Measurements from ENCODE around the gene DIP2B. TPM values are rescaled to one million over a fixed set of nuclear protein-coding genes. Genes with fewer than 3 reads are reported as not detected.

The DIP2B gene
- total and polyA plus RNA-seq, 2 experiments from 2014 or later, result 5.6 to 17.9 TPM

- DNase-seq, result peak; percentile 91
- H3K27ac ChIP-seq, result peak overlapping the region; percentile 87
- H3K9ac ChIP-seq, result peak overlapping the region; percentile 66
- 61% methylated on average over 7 to 8 of the region's 8 CpGs for WGBS, 2 experiments (ENCODE audit: low coverage in 1 of 2, low lambda C conversion rate in 2 of 2, missing lambda C conversion rate in 2 of 2)
- in situ Hi-C loops (cut with MboI), result no loop called here
- peak overlapping the region; percentile 46 for H3K4me3 ChIP-seq
- TF ChIP-seq EZH2phosphoT487 (IDR thresholded peaks at IDR 0.05; ENCODE audit: insufficient read depth, low read depth), result no peak
- no peak for TF ChIP-seq EZH2 (IDR thresholded peaks at IDR 0.05; ENCODE audit: insufficient read depth, poor library complexity, severe bottlenecking)
- H3K9me3 ChIP-seq (ENCODE audit: low read depth), result no peaks in the 10 kb centered on the region
- peaks cover 20% of the 10 kb centered on the region for H3F3A ChIP-seq (ENCODE audit: insufficient read depth)
- H2AFZ ChIP-seq, result peak overlapping the region; percentile 7; the same call in 1 of the 2 replicates
- peak overlapping the region; percentile 59 for H3K4me2 ChIP-seq (ENCODE audit: unreplicated experiment)
- no peaks in the 10 kb centered on the region for H3K9me2 ChIP-seq (ENCODE audit: insufficient read depth)
- no peaks in the 10 kb centered on the region for H4K20me1 ChIP-seq (ENCODE audit: insufficient read depth)
- H3K79me2 ChIP-seq (ENCODE audit: insufficient read depth), result peaks cover 88% of the 10 kb centered on the region
- H3K4me1 ChIP-seq (ENCODE audit: insufficient read depth), result peaks cover 13% of the 10 kb centered on the region
- H3K36me3 ChIP-seq (ENCODE audit: low read depth), result no peaks in the 10 kb centered on the region
- H3K27me3 ChIP-seq (replicated peaks; ENCODE audit: insufficient read depth), result no peaks in the 10 kb centered on the region
Observed at GRCh38 chr12:50589650-50590435, 85.1 kb downstream of the DIP2B start.

GRCh38 chr12:50590869-50591268, 86.1 kb downstream of the DIP2B start:
- Histone ChIP-seq H3K9ac (no peak overlapping the region), H3K9me3 (ENCODE audit: low read depth) (no peaks in the 10 kb centered on the region), H3K4me3 (no peak overlapping the region), H3K36me3 (ENCODE audit: low read depth) (no peaks in the 10 kb centered on the region), H4K20me1 (ENCODE audit: insufficient read depth) (no peaks in the 10 kb centered on the region), H3K79me2 (ENCODE audit: insufficient read depth) (peaks cover 88% of the 10 kb centered on the region), H3K27me3 (replicated peaks; ENCODE audit: insufficient read depth) (no peaks in the 10 kb centered on the region), H3K4me1 (ENCODE audit: insufficient read depth) (peaks cover 13% of the 10 kb centered on the region), H3K27ac (peak overlapping the region; percentile 87), H3K4me2 (ENCODE audit: unreplicated experiment) (no peak overlapping the region), H3F3A (ENCODE audit: insufficient read depth) (peaks cover 20% of the 10 kb centered on the region), H2AFZ (no peak overlapping the region), H3K9me2 (ENCODE audit: insufficient read depth) (no peaks in the 10 kb centered on the region)
- in situ Hi-C loops (cut with MboI), result no loop called here
- no peak for TF ChIP-seq EZH2phosphoT487 (IDR thresholded peaks at IDR 0.05; ENCODE audit: insufficient read depth, low read depth)
- TF ChIP-seq EZH2 (IDR thresholded peaks at IDR 0.05; ENCODE audit: insufficient read depth, poor library complexity, severe bottlenecking), result no peak
- DNase-seq, result no peak

GRCh38 chr12:50595667-50596066, 90.9 kb downstream of the DIP2B start:
- peaks cover 71% of the 10 kb centered on the region for H3K79me2 ChIP-seq (ENCODE audit: insufficient read depth)

GRCh38 chr12:50597200-50598195, 92.7 kb downstream of the DIP2B start:
- 34 to 35% methylated on average over 9 of the region's 9 CpGs for WGBS, 2 experiments (ENCODE audit: low coverage in 1 of 2, low lambda C conversion rate in 2 of 2, missing lambda C conversion rate in 2 of 2)
- Histone ChIP-seq H3K79me2 (ENCODE audit: insufficient read depth) (peaks cover 71% of the 10 kb centered on the region), H3K9ac (peak overlapping the region; percentile 60), H3K4me3 (peak overlapping the region; percentile 59), H3F3A (ENCODE audit: insufficient read depth) (peaks cover 25% of the 10 kb centered on the region), H3K36me3 (ENCODE audit: low read depth) (no peaks in the 10 kb centered on the region), H4K20me1 (ENCODE audit: insufficient read depth) (no peaks in the 10 kb centered on the region), H3K27ac (peak overlapping the region; percentile 84), H2AFZ (peak overlapping the region; percentile 32; the same call in 1 of the 2 replicates), H3K27me3 (replicated peaks; ENCODE audit: insufficient read depth) (no peaks in the 10 kb centered on the region), H3K9me2 (ENCODE audit: insufficient read depth) (no peaks in the 10 kb centered on the region), H3K4me2 (ENCODE audit: unreplicated experiment) (peak overlapping the region; percentile 79), H3K9me3 (ENCODE audit: low read depth) (no peaks in the 10 kb centered on the region), H3K4me1 (ENCODE audit: insufficient read depth) (peaks cover 25% of the 10 kb centered on the region)
- in situ Hi-C loops (cut with MboI), result no loop called here
- DNase-seq, result peak; percentile 95
- TF ChIP-seq EZH2 (IDR thresholded peaks at IDR 0.05; ENCODE audit: insufficient read depth, poor library complexity, severe bottlenecking) (no peak), EZH2phosphoT487 (IDR thresholded peaks at IDR 0.05; ENCODE audit: insufficient read depth, low read depth) (no peak)

More at GRCh38 chr12:50595667-50596066, 90.9 kb downstream of the DIP2B start:
- no peaks in the 10 kb centered on the region for H3K9me3 ChIP-seq (ENCODE audit: low read depth)
- no peaks in the 10 kb centered on the region for H3K36me3 ChIP-seq (ENCODE audit: low read depth)
- no peak overlapping the region for H3K4me2 ChIP-seq (ENCODE audit: unreplicated experiment)
- no peak overlapping the region for H3K27ac ChIP-seq
- peaks cover 25% of the 10 kb centered on the region for H3K4me1 ChIP-seq (ENCODE audit: insufficient read depth)
- H3F3A ChIP-seq (ENCODE audit: insufficient read depth), result peaks cover 32% of the 10 kb centered on the region
- H3K9me2 ChIP-seq (ENCODE audit: insufficient read depth), result no peaks in the 10 kb centered on the region
- TF ChIP-seq EZH2phosphoT487 (IDR thresholded peaks at IDR 0.05; ENCODE audit: insufficient read depth, low read depth) (no peak), EZH2 (IDR thresholded peaks at IDR 0.05; ENCODE audit: insufficient read depth, poor library complexity, severe bottlenecking) (no peak)
- H3K9ac ChIP-seq, result no peak overlapping the region
- in situ Hi-C loops (cut with MboI), result no loop called here
- no peak for DNase-seq
- H4K20me1 ChIP-seq (ENCODE audit: insufficient read depth), result no peaks in the 10 kb centered on the region
- no peaks in the 10 kb centered on the region for H3K27me3 ChIP-seq (replicated peaks; ENCODE audit: insufficient read depth)
- H3K4me3 ChIP-seq, result no peak overlapping the region
- 88 to 92% methylated on average over 3 of the region's 3 CpGs for WGBS, 2 experiments (ENCODE audit: low coverage in 1 of 2, low lambda C conversion rate in 2 of 2, missing lambda C conversion rate in 2 of 2)
- H2AFZ ChIP-seq, result no peak overlapping the region

Data from GM23248 (cell line).